Hypothalamus (tissue), 51 donors: ENCODE results near the gene PRKCSH.
"Not testable (repeated sequence)": the region's sequence is repeated elsewhere in the genome, so short reads cannot be mapped to it uniquely, and the experiment has no call there.

Experiments used
- DNase-seq, 51 donors: peaks; one replicate each; lab custom pipeline; 2025; lab: John Stamatoyannopoulos, UW

The PRKCSH gene

DNA sequence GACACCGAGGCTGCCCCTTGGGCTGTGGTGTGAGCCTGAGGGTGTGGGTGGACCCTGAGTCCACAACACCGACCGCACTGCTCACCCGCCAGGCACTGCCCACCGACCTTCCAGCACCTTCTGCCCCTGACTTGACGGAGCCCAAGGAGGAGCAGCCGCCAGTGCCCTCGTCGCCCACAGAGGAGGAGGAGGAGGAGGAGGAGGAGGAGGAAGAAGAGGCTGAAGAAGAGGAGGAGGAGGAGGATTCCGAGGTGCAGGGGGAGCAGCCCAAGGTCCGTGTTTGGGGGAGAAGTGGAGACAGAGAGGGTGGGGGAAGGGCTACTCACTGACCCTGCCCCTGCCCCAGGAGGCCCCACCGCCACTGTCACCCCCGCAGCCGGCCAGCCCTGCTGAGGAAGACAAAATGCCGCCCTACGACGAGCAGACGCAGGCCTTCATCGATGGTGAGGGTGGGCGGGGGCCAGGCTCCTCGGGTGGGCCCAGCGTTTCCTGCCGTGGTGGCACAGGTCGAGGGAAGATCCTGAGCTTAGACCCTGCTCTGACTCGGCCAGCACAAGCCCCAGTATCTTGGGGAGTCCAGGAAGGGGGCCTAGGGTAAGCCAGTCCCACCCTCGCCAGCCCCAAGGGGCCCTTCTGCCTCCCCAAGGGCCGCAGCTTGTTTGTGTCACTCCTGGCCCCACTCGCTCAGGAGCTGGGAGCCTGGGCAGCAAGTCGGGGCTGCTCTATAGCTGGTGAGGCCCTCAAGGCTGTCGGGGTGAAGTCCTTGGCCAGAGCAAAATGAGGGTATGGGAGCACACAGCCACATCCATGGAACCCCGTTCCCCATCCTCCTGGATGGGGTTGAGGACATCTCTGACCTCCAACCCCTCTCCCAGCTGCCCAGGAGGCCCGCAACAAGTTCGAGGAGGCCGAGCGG is 12.2 kb downstream of the PRKCSH start:
- no peak for DNase-seq

GRCh38 chr19:11448410-11448809 is 13.0 kb downstream of the PRKCSH start:
- no peak for DNase-seq

DNA sequence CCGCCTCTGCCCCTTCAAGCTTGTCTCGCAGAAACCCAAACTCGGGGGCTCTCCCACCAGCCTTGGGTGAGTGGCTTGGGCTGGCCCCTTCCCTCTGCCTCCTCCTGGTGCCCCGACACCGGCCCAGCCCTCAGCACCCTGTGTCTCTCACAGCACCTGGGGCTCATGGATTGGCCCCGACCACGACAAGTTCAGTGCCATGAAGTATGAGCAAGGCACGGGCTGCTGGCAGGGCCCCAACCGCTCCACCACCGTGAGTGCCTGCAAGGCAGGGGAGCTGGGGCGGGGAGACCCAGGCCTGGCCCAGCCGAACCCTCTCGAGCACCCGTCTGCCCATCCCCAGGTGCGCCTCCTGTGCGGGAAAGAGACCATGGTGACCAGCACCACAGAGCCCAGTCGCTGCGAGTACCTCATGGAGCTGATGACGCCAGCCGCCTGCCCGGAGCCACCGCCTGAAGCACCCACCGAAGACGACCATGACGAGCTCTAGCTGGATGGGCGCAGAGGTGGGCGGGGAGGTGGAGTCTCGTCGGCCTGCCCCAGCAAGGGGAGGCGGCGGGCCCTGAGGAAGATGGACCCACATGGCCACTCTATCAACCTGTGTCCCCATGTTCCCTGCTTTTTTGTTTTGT is 13.6 kb downstream of the PRKCSH start:
- no peak for DNase-seq

DNA sequence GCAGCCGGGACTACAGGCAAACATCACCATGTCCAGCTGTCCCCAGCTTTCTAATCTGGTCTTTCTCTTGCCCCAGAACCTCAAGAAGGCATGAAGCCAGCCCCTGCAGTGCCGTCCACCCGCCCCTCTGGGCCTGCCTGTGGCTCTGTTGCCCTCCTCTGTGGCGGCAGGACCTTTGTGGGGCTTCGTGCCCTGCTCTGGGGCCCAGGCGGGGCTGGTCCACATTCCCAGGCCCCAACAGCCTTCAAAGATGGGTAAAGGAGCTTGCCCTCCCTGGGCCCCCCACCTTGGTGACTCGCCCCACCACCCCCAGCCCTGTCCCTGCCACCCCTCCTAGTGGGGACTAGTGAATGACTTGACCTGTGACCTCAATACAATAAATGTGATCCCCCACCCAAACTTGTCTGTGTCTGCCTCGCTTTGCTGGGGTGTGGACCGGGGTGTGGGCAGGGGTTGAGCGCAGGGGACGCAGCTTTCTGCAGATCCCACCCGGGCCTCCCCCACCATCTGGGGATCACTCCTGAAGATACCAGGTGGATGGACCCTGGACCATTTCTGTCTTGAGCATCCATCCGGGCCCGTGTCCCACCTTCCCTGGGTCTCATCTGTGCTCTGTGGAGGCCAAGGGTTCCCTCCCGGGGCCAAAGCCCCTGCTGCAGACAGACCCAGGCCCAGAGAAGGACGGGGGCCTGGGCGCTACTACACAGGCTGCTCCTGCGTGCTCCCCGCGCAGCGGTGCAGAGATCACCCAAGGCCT is 15.3 kb downstream of the PRKCSH start:
- DNase-seq, result no peak

DNA sequence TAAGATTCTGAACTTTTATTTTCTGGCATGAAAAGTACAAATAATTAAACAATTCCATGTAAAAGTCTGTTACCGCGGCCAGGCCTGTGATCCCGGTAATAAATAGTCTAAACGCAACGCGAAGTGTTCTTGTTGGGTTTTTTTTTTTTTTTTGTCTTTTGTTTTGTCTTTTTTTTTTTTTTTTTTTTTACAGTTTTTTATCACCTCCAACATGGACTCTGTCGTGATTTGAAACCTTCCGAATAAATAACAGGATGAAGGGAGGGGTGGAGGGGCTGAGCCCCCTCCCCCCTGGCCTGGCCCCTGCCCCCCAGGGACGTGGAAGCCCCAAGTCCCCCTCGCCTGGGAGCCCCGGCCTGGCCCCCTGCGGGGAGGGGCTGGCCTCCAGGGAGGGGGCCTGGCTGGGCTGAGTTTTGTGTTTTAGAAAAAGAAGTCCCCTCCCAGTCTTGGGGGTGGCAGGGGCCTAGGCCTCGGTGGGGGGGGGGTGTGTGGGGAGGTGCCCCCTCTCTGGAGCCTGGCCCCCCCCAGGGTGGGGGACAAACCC is 16.0 kb downstream of the PRKCSH start:
- DNase-seq, result no peak

GRCh38 chr19:11451871-11452619 is 16.6 kb downstream of the PRKCSH start:
- DNase-seq, result peak in 1 of 51 donors; percentile 4

GRCh38 chr19:11452620-11453310 is 17.3 kb downstream of the PRKCSH start:
- peak in 5 of 51 donors; percentile 9 to 39 (median 25) for DNase-seq

DNA sequence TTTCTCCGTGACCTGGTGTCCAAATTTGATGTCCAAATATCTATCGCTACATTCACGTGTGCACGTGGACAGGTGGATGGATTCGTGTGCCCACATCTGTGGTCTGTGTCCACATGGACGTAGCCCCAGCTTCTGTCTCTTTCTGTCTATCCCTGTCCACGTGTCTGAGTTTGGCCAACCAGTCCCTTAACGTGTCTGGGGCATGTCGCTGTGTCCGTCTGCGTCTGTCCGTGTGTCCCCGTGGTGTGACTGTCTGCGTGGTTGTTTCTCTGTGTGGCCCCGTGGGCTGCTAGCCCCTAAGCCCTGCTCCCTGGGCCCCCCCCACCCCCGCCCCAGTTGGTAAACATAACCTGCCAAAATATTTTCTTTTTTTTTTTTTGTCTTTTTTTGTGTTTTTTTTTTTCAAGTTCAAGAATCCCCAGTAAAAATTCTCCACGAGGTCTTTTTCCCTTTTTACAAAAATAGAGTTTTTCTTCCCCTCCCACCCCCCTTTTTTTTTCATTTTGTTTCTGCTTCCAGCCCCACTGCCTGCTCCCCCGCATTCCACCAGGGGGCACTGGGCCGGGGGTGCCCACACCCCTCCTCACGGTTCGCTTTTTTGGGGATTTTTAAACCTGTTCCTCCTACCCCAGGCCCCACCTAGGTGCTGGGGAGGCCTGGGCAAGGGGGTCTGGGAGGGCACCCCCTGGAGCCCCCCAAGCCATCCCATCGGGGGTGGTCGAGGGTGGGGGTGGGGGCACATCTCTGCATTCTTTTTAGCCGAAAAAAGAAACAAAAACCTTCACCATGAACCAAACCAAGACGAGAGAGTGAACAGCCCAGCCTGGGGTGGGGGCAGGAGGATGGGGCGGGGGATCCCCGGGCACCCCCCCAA is 18.3 kb downstream of the PRKCSH start:
- DNase-seq, result no peak

GRCh38 chr19:11455233-11455554 is 19.8 kb downstream of the PRKCSH start:
- not testable (repeated sequence) for DNase-seq

DNA sequence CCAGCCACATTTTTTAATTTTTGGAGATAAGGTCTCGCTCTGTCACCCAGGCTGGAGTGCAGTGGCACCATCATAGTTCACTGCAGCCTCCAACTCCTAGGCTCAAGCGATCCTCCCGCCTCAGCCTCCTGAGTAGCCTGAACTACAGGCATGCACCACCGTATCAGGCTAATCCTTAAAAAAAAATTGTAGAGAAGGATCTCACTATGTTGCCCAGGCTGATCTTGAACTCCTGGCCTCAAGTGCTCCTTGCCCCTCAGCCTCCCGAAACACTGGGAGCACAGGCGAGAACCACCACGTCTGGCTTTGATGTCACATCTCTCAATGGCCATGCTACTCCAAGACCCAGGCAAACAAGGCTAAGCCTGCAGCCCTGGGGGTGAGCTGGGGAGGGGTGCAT is 21.2 kb downstream of the PRKCSH start:
- no peak for DNase-seq

GRCh38 chr19:11457115-11457514 is 21.7 kb downstream of the PRKCSH start:
- DNase-seq, result peak in 47 of 51 donors; percentile 12 to 94 (median 75)

GRCh38 chr19:11457831-11458230 is 22.4 kb downstream of the PRKCSH start:
- DNase-seq, result no peak

DNA sequence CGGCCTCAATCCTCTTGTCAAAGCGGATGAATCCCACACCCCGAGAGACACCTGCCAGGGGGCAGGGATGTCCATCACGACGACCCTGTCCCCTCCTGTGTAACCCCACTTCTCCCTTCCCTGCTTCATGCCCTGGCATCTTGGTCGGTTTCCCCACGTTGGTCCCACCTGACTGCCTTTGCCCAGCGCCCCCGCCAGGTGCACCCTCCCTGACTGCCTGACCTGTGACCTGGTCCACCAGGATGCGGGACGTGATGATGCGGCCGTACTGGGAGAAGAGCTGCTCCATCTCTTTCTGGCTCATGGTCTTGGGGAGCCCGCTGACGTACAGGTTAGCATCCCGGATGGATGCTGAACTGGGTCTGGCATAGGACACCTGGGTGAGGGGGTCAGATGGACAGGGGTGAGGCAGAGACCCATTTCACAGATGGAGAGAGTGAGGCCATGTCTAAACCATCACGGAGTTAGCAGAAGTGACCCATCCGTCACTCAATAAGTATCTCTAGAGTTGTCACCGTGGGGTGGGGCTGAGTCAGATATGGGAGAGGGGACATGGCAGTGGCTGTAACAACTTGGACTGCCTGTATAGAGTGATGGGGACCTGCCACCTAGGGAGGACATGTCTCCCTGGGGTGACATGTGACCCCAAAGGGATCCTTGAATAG is 22.9 kb downstream of the PRKCSH start:
- DNase-seq, result no peak

DNA sequence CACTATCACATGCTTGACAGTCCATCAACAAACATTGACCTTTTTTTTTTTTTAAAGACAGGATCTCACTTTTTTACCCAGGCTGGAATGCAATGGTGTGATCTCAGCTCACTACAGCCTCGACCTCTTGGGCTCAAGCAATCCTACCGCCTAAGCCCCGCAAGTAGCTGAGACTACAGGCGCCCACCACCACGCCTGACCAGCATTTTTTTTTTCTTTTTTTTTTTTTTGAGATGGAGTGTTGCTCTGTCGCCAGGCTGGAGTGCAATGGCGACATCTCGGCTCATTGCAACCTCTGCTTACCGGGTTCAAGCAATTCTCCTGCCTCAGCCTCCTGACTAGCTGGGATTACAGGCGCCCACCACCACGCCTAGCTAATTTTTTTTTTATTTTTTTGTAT is 23.5 kb downstream of the PRKCSH start:
- not testable (repeated sequence) for DNase-seq

DNA sequence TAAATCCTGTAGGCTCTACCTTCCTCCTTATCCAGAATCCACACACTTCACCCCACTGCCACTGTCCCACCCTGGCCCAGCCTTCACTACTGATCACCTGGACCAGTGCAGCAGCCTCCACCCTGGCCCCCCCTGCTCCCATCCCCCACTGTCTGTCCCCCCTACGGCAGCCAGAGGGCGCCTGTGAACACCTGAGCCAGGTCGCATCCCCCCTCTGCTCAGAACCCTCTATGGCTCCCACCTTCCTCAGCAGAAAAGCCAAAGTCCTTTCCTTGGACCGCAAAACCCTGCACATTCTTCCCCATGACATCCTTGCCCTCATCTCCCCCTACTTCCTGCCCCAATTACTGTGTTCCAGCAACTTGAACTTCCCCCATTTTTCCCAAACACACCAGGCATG is 24.8 kb downstream of the PRKCSH start:
- no peak for DNase-seq

DNA sequence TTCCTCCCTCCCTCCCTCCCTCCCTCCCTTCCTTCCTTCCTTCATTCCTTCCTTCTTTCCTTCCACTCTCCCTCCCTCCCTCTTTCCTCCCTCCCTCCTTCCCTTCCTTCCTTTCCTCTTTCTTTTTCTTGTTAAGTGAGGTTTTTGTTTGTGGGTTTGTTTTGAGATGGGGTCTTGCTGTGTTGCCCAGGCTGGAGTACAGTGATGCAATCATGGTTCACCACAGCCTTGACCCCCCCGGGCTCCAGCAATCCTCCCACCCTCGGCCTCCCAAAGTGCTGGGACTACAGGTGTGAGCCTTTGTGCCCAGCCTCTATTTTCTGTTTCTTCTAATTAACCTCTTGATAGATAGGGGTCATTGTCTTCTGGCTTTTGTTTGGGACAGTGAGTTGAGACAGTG is 26.0 kb downstream of the PRKCSH start:
- DNase-seq, result no peak

DNA sequence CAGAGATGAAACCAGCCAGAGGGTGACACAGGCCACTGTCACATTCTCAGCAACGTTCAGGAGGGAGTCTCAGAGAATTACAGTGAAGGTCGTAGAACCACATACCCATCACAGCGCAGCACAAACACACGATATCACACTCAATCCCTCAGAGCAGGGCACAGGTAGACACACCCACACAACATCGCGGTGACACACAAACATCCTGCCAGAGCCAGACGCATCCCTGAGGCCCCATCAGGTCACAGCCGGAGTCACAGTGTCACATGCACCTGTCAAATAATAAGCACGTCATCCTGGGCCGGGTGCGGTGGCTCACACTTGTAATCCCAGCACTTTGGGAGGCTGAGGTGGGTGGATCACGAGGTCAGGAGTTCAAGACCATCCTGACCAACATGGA is 28.0 kb downstream of the PRKCSH start:
- DNase-seq, result no peak
